Endothelial cell of umbilical vein (primary cell): ENCODE measurements around the gene SULF2. TPM values are rescaled to one million over a fixed set of nuclear protein-coding genes. Genes with fewer than 3 reads are reported as not detected.

ENCODE experiments used
- BruUV-seq: library from RNA; stranded (reverse); fragments of 400-500 nt; replicated peaks from 2 replicates; lab custom pipeline; 2021; lab: Mats Ljungman, UMichigan
- CTCF ChIA-PET: fragments of 300-600, 350-600 bp; sonication (Branson Sonifier 250); formaldehyde crosslinking; loops from one replicate; lab custom pipeline; 2021; ENCODE audit warnings: antibody characterized with exemption, inconsistent platforms; lab: Charles Lee
- POLR2A ChIA-PET: fragments of 300-600, 350-600 bp; sonication (Branson Sonifier 250); formaldehyde crosslinking; loops from one replicate; lab custom pipeline; 2021; ENCODE audit warnings: antibody characterized with exemption, inconsistent platforms; lab: Charles Lee
- DNase-seq: peaks from one replicate; pipeline ENCODE4 v3.0.0-alpha.2; 2011; ENCODE audit warnings: low read depth, low spot score
- FAIRE-seq: peaks from 2 replicates; lab custom pipeline; 2011; peaks lifted over from hg19 to GRCh38; lab: Jason Lieb, UNC
- H2AFZ ChIP-seq: 2 replicates; pipeline ENCODE4 v1.6.0; 2012; ENCODE audit warnings: low read depth, low read length, control low read depth, inconsistent platforms
- H3K27ac ChIP-seq: 2 replicates; pipeline ENCODE4 v1.5.1; 2011; ENCODE audit warnings: low read depth, mild to moderate bottlenecking, control low read depth, low read length, moderate library complexity; ENCODE audit not compliant: insufficient read depth
- H3K27me3 ChIP-seq, 2 experiments: 2 replicates each; pipeline versions ENCODE4 v1.6.0 to v1.6.1; 2011; ENCODE audit warnings: low read length in 2 of 2, mixed read lengths in 1 of 2; ENCODE audit not compliant: control insufficient read depth in 2 of 2, insufficient read depth in 2 of 2
- H3K36me3 ChIP-seq, 2 experiments: 2 replicates in 1 of 2; 3 replicates in 1 of 2; pipeline ENCODE4 v1.5.1; 2011; ENCODE audit warnings: low read length in 2 of 2, mild to moderate bottlenecking in 1 of 2, moderate library complexity in 1 of 2; ENCODE audit not compliant: control insufficient read depth in 2 of 2, insufficient read depth in 2 of 2; ENCODE audit errors: extremely low read depth in 1 of 2
- H3K4me1 ChIP-seq: 3 replicates; pipeline ENCODE4 v1.5.1; 2011; ENCODE audit warnings: mild to moderate bottlenecking, low read length; ENCODE audit not compliant: control insufficient read depth, insufficient read depth; ENCODE audit errors: extremely low read depth
- H3K4me2 ChIP-seq: 2 replicates; pipeline ENCODE4 v1.6.1; 2011; ENCODE audit warnings: low read length, control low read depth, mixed read lengths; ENCODE audit not compliant: insufficient read depth
- H3K4me3 ChIP-seq, 3 experiments: fragments of 200-600 bp in 1 of 3; sonication (generic), shearing (Covaris generic) in 1 of 3; replicated peaks in 1 of 3; 2 replicates each; pipeline ENCODE4 v1.5.1; 2011 to 2016; ENCODE audit warnings: control low read depth in 3 of 3, low read length in 3 of 3, mild to moderate bottlenecking in 2 of 3, inconsistent platforms in 1 of 3, low read depth in 1 of 3, moderate library complexity in 1 of 3; ENCODE audit not compliant: insufficient read depth in 1 of 3
- H3K79me2 ChIP-seq: 2 replicates; pipeline ENCODE4 v1.6.0; 2012; ENCODE audit warnings: low read length, inconsistent platforms; ENCODE audit not compliant: control insufficient read depth, insufficient read depth
- H3K9ac ChIP-seq: replicated peaks from 2 replicates; pipeline ENCODE3; 2011; ENCODE audit warnings: low read length, control low read depth; ENCODE audit not compliant: insufficient read depth; ENCODE audit errors: extremely low read depth
- H3K9me1 ChIP-seq: replicated peaks from 3 replicates; pipeline ENCODE4 v1.6.0; 2011; ENCODE audit warnings: mild to moderate bottlenecking, low read length; ENCODE audit not compliant: control insufficient read depth, insufficient read depth; ENCODE audit errors: extremely low read depth
- H3K9me3 ChIP-seq: replicated peaks from 2 replicates; pipeline ENCODE4 v1.5.1; 2012; ENCODE audit warnings: low read length, inconsistent platforms; ENCODE audit not compliant: control insufficient read depth, insufficient read depth
- H4K20me1 ChIP-seq: replicated peaks from 2 replicates; pipeline ENCODE3; 2011; ENCODE audit warnings: mild to moderate bottlenecking, low read length; ENCODE audit not compliant: control insufficient read depth, insufficient read depth; ENCODE audit errors: extremely low read depth
- EZH2 ChIP-seq: IDR thresholded peaks from 2 replicates; pipeline ENCODE4 v1.6.1; 2012; ENCODE audit warnings: borderline replicate concordance, low read depth, mild to moderate bottlenecking, moderate library complexity, low read length, inconsistent platforms; ENCODE audit not compliant: severe bottlenecking
- FOS ChIP-seq: IDR thresholded peaks from 2 replicates; pipeline ENCODE4 v1.6.1; 2011; ENCODE audit warnings: mild to moderate bottlenecking, low read length, moderate library complexity, borderline replicate concordance; ENCODE audit not compliant: insufficient read depth
- GATA2 ChIP-seq: IDR thresholded peaks from 2 replicates; pipeline ENCODE4 v1.7.0; 2011; ENCODE audit warnings: low read depth, mild to moderate bottlenecking, moderate library complexity, mixed read lengths, low read length; ENCODE audit not compliant: insufficient read length, insufficient read depth
- JUN ChIP-seq: IDR thresholded peaks from 2 replicates; pipeline ENCODE4 v1.6.1; 2011; ENCODE audit warnings: borderline replicate concordance, low read depth; ENCODE audit not compliant: insufficient read length, insufficient read depth
- MYC ChIP-seq: IDR thresholded peaks from one replicate; pipeline ENCODE4 v1.6.1; 2011; ENCODE audit warnings: mild to moderate bottlenecking, low read depth, low read length
- POLR2A ChIP-seq: IDR thresholded peaks from 2 replicates; pipeline ENCODE4 v1.6.1; 2012; ENCODE audit warnings: low read depth, mild to moderate bottlenecking, control low read depth, low read length
- POLR2AphosphoS5 ChIP-seq: IDR thresholded peaks from 2 replicates; pipeline ENCODE4 v1.6.1; 2012; ENCODE audit warnings: low read depth, mild to moderate bottlenecking, control low read depth, low read length, moderate library complexity; ENCODE audit not compliant: insufficient read depth
- dilution Hi-C: fragments of 300-500 bp; cut with MboI; formaldehyde crosslinking; loops from one replicate; pipeline ENCODE4 v1.15.0; 2019; ENCODE audit warnings: low sequenced_read_pairs; ENCODE audit not compliant: extremely low pct_ligation_motif_present
- intact Hi-C: fragments of 100-400 bp; cut with micrococcal nuclease; formaldehyde crosslinking; loops from one replicate; pipeline ENCODE4 v1.10.0; 2022
- polyA plus RNA-seq, 4 experiments: library from polyadenylated mRNA; depleted of rRNA in 3 of 4; stranded (reverse) in 3 of 4; unstranded in 1 of 4; fragments of >200 nt; gene quantifications; 2 replicates each; pipeline versions ENCODE4 v1.2.1 to v1.2.3, GENCODE V29; 2011 to 2012; ENCODE audit warnings: missing spikeins in 1 of 4
- total RNA-seq: library from RNA; stranded (reverse); gene quantifications from 2 replicates; pipeline ENCODE4 v1.2.3, GENCODE V29; 2021
- TF ChIP-seq, protein P1 (sequence below): IDR thresholded peaks from 2 replicates; pipeline ENCODE4 v1.6.1; 2011; ENCODE audit not compliant: insufficient read depth, insufficient read length
- TF ChIP-seq, protein P2 (sequence below), 2 donors: IDR thresholded peaks; 1 replicate in 1 of 2; 2 replicates in 1 of 2; pipeline ENCODE4 v1.5.1; 2011; ENCODE audit warnings: low read length in 2 of 2, mild to moderate bottlenecking in 2 of 2, moderate library complexity in 2 of 2, control low read depth in 1 of 2, inconsistent platforms in 1 of 2, low read depth in 1 of 2; ENCODE audit not compliant: insufficient read depth in 1 of 2; ENCODE audit errors: extremely low read depth in 1 of 2

SULF2 gene
- total and polyA plus RNA-seq, 2 donors (not counting 3 experiments of a cell fraction or from before 2014, with no cell fraction given), result 58.5 to 160 TPM

DNA sequence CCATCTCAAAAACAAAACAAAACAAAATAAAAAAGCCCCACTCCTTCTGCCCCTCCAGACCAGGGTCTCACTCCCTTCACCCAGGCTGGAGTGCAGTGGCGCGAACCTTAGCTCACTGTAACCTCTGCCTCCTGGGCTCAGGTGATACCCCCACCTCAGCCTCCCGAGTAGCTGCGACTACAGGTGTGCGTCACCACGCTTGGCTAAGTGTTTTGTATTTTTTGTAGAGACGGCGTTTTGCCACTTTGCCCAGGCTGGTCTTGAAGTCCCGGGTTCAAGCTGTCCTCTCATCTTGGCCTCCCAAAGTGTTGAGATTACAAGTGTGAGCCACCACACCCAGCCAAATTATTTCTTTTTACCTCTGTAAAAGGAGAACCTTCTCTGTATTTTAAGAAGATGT is 173.5 kb downstream of the SULF2 start:
- POLR2A ChIA-PET, result no interaction called here

DNA sequence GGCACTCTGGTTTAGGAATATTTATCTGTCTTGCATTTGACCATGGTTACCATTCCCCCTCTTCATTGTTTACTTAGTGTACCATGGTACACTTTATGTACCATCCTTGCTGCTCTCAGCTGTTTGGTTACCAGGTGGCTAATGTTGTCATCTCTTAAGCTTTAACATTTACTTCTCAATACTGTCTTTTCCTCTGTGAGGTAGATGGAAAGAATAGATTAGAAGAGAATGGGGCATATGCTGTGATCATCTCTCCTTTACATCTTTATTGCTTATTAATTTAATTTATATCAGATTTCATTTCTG is 174.4 kb downstream of the SULF2 start:
- H4K20me1 ChIP-seq, result no peaks in the 10 kb centered on the region
- no peak for DNase-seq
- intact Hi-C loops, result loop anchor here (2.0 kb wide), 1 partner anchor 34 kb away; no protein-coding TSS in a partner anchor
- peak overlapping the region; percentile 58 for H3K9ac ChIP-seq
- peaks cover 30% of the 10 kb centered on the region for H3K79me2 ChIP-seq
- no peaks in the 10 kb centered on the region for H3K27me3 ChIP-seq
- no peak for FAIRE-seq
- peak overlapping the region; percentile 95 for H3K27ac ChIP-seq
- H3K4me1 ChIP-seq, result peaks cover 32% of the 10 kb centered on the region
- dilution Hi-C loops, result no loop called here
- no TSS peak for BruUV-seq
- ChIA-PET CTCF (interaction anchor here (0.8 to 5.8 kb wide), 9 partner anchors 10 to 415 kb away, joined by 3 to 46 read pairs (median 4); partner anchors contain the start of gene NCOA3), POLR2A (no interaction called here)
- TF ChIP-seq EZH2 (no peak), FOS (no peak), POLR2AphosphoS5 (no peak), GATA2 (no peak), MYC (no peak), JUN (no peak), POLR2A (no peak)
- TF ChIP-seq, protein P1, sequence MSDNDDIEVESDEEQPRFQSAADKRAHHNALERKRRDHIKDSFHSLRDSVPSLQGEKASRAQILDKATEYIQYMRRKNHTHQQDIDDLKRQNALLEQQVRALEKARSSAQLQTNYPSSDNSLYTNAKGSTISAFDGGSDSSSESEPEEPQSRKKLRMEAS, result no peak
- TF ChIP-seq, protein P2, sequence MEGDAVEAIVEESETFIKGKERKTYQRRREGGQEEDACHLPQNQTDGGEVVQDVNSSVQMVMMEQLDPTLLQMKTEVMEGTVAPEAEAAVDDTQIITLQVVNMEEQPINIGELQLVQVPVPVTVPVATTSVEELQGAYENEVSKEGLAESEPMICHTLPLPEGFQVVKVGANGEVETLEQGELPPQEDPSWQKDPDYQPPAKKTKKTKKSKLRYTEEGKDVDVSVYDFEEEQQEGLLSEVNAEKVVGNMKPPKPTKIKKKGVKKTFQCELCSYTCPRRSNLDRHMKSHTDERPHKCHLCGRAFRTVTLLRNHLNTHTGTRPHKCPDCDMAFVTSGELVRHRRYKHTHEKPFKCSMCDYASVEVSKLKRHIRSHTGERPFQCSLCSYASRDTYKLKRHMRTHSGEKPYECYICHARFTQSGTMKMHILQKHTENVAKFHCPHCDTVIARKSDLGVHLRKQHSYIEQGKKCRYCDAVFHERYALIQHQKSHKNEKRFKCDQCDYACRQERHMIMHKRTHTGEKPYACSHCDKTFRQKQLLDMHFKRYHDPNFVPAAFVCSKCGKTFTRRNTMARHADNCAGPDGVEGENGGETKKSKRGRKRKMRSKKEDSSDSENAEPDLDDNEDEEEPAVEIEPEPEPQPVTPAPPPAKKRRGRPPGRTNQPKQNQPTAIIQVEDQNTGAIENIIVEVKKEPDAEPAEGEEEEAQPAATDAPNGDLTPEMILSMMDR (IDR thresholded peaks at IDR 0.05; ENCODE audit: extremely low read depth in 1 of 2, insufficient read depth in 1 of 2, low read depth in 1 of 2, low read length in 2 of 2), result no peak
- peak overlapping the region; percentile 74 for H3K4me2 ChIP-seq
- H3K36me3 ChIP-seq, result no peaks in the 10 kb centered on the region
- no peaks in the 10 kb centered on the region for H3K9me3 ChIP-seq
- H2AFZ ChIP-seq, result no peak overlapping the region
- no peaks in the 10 kb centered on the region for H3K9me1 ChIP-seq
- H3K4me3 ChIP-seq, result no peak overlapping the region

More for the DNA sequence above, 173.5 kb downstream of the SULF2 start:
- CTCF ChIA-PET, result interaction anchor here (1.0 to 5.8 kb wide), 3 partner anchors 9 to 34 kb away, joined by 3 to 46 read pairs (median 21); no protein-coding TSS in a partner anchor
- H3K9me1 ChIP-seq, result no peaks in the 10 kb centered on the region
- H3K27ac ChIP-seq, result no peak overlapping the region
- no peak overlapping the region for H3K4me3 ChIP-seq
- peaks cover 23% of the 10 kb centered on the region for H3K79me2 ChIP-seq
- intact Hi-C loops, result loop anchor here (2.0 kb wide), 1 partner anchor 35 kb away; no protein-coding TSS in a partner anchor
- H3K4me2 ChIP-seq, result no peak overlapping the region
- H3K36me3 ChIP-seq, result no peaks in the 10 kb centered on the region
- dilution Hi-C loops, result no loop called here
- DNase-seq (no peak), FAIRE-seq (no peak)
- TF ChIP-seq, protein P2 (IDR thresholded peaks at IDR 0.05; ENCODE audit: extremely low read depth in 1 of 2, insufficient read depth in 1 of 2, low read depth in 1 of 2, low read length in 2 of 2), result no peak
- no peak for TF ChIP-seq MYC
- no peak for TF ChIP-seq FOS
- no TSS peak for BruUV-seq
- H4K20me1 ChIP-seq, result no peaks in the 10 kb centered on the region
- peaks cover 26% of the 10 kb centered on the region for H3K4me1 ChIP-seq
- no peak overlapping the region for H2AFZ ChIP-seq
- H3K9ac ChIP-seq, result no peak overlapping the region
- no peaks in the 10 kb centered on the region for H3K9me3 ChIP-seq
- H3K27me3 ChIP-seq, result no peaks in the 10 kb centered on the region
